HG03175 (cell line): ENCODE results near the gene SLC37A4.
"Not testable (repeated sequence)": the region's sequence is repeated elsewhere in the genome, so short reads cannot be mapped to it uniquely, and the experiment has no call there.

Experiments
- ATAC-seq: cut with Tn5 transposase; IDR thresholded peaks from one replicate; pipeline ENCODE4 v1.9.1; 2021; ENCODE audit warnings: mild to moderate bottlenecking, moderate library complexity; ENCODE audit not compliant: unreplicated experiment

Gene SLC37A4

DNA sequence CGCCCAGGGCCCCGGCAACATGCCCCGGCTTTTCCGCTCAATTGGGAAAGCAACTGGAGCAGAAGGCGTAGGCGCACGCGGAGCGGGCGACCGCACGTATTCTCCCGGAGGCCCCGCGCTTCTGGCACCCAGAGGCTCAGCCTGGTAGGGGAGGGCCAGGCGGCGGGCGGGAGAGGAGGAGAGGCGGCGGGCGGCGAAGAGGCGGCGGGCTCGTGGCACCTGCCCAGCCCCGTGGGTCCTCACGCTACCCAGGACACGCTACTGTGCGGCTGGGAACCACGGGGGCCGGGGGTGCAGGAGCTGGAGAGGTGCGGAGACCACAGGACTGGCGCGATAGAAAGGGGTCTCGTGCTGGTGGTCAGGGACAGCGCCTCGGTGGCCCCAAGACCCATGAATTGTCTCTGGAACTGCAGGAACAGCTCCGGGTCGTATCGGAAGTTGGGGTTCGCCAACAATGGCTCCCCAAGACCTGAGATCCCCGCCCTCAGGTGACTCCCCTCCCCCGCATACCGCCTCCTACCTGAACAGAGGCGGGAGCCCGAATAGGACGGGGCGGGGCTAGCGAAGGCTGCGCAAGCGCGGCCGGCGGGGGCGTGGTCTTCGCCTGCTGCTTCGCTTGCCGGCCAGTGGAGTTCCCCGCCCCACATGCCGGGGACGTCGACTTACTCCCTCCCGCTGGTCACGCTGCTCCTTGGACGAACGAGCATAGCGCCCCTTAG, at the start of gene SLC37A4:
TSS of gene SLC37A4 (minus strand) at position 549 of the 719 bp plus-strand sequence.
- ATAC-seq, result peak; percentile 91

DNA sequence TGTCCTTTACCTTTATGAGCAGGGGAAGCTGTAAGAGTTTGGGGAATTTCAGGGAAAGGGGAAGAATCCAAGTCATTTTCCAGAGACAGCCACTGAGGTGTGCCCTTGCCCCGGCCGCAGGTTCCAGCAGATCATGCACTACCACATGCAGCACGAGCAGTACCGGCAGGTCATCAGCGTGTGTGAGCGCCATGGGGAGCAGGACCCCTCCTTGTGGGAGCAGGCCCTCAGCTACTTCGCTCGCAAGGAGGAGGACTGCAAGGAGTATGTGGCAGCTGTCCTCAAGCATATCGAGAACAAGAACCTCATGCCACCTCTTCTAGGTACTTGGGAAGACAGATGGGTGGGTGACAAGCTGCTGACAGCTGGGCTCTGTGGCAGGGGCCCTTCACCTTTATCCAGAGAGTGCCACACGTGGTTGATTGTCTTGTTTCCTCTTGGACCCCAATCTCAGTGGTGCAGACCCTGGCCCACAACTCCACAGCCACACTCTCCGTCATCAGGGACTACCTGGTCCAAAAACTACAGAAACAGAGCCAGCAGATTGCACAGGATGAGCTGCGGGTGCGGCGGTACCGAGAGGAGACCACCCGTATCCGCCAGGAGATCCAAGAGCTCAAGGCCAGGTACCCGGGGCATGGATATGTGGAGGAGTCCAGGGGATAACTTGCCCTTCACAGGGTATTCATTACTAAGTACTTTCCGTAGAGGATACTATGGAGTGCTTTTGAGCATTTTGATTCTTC, 48.2 kb upstream of the SLC37A4 start:
- no peak for ATAC-seq

DNA sequence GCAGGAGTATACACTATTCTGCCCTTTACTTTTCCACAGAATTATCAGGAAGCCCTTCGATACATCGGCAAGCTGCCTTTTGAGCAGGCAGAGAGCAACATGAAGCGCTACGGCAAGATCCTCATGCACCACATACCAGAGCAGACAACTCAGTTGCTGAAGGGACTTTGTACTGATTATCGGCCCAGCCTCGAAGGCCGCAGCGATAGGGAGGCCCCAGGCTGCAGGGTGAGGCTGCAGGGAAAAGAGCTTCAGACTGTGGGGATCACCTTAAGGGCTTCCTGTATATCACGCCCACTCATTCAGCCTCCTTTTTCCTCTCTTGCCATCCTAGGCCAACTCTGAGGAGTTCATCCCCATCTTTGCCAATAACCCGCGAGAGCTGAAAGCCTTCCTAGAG, 47.2 kb upstream of the SLC37A4 start:
- ATAC-seq, result no peak

DNA sequence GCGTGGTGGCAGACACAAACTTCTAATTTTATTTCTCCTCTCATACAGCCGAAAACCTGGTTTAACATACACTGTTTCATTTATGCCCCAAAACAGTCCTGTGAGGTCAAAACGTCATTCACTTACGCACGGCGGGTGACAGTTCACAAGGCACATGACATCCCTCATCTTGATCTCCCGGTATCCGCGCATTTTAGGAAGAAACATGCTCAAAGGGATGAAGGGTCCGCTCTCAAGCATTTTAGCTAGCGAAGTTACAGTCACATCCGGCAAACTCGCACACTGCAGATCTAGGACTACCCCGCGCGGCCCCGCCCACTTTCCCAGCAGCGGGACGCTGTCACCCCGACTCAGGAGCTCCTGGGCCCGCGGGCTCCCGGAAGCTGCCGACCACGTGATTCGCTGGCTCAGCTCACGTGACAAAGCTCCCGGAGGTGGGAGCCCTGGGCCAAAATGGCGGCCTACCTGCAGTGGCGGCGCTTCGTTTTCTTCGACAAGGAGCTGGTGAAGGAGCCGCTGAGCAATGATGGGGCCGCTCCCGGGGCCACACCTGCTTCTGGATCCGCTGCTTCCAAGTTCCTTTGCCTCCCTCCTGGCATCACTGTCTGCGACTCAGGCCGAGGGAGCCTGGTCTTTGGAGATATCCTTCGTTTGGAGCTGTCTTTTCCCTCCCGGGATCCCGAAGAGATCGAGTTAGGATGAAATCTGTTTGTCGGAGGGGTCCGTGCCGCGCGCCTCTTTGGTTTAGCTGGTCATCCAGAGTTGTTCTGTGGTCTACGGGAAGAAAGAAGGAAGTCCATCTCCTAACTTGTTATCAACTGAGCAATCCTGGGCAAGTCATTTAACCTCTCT, 36.9 kb upstream of the SLC37A4 start, which contains the start of gene VPS11:
TSS of gene VPS11 (plus strand) at position 448 of the 852 bp plus-strand sequence. CDS start at position 454, 6 bp downstream.
- peak; percentile 95 for ATAC-seq

DNA sequence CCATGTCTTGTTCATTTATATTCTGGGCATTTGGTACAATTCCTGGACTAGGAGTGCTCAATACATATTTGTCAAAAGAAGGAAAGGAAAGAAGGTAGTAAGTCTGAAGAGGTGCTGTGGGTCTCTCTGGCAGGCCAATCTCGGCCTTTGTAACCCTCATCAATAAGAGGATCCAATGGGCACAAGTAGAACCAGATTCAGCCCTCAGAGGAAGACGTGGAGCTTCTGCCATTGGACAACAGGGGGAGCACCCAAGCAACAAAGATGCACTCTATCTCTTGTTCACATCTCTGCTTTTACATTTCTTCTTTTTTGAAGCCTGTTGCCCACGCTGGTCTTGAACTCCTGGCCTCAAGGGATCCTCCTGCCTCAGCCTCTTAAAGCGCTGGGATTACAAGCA, 34.7 kb upstream of the SLC37A4 start:
- ATAC-seq, result no peak

DNA sequence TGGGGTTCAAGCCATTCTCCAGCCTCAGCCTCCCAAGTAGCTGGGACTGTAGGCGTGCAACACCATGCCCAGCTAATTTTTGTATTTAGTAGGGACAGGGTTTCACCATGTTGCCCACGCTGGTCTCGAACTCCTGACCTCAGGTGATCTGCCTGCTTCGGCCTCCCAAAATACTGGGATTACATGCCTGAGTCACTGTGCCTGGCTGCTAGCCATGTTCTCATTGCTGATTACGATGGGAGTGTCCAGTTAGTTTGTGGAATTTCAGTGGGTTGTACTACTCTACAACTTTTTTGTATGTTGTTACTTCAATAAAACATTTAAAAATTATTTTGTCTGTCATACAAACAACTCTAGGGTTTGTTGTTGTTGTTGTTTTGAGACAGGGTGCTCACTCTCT, 32.1 kb upstream of the SLC37A4 start:
- ATAC-seq, result no peak

DNA sequence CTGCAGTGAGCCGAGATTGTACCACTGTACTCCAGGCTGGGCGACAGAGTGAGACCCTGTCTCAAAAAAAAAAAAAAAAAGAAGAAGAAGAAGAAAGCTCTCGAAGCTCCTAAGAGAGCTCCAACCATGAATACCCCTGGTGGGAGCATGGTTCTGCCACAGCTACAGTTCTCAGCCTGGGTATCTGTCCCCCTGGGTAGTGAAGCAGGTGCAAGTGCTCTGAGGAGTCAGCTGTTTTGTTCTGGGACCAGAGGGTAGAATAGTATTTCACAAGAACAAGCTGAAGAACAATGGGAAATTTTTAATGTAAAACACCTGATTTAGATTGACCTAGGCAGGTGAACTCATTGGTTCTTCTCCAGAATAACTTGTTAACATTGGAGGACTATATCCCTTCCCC, 30.6 kb upstream of the SLC37A4 start:
- no peak for ATAC-seq

DNA sequence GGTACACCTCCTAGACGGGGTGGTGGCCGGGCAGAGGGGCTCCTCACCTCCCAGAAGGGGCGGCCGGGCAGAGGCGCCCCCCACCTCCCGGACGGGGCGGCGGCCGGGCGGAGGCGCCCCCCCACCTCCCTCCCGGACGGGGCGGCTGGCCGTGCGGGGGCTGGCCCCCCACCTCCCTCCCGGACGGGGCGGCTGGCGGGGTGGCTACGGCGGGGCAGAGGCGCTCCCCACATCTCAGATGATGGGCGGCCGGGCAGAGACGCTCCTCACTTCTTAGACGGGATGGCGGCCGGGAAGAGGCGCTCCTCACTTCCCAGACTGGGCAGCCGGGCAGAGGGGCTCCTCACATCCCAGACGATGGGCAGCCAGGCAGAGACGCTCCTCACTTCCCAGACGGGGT, 28.5 kb upstream of the SLC37A4 start:
- ATAC-seq, result not testable (repeated sequence)

DNA sequence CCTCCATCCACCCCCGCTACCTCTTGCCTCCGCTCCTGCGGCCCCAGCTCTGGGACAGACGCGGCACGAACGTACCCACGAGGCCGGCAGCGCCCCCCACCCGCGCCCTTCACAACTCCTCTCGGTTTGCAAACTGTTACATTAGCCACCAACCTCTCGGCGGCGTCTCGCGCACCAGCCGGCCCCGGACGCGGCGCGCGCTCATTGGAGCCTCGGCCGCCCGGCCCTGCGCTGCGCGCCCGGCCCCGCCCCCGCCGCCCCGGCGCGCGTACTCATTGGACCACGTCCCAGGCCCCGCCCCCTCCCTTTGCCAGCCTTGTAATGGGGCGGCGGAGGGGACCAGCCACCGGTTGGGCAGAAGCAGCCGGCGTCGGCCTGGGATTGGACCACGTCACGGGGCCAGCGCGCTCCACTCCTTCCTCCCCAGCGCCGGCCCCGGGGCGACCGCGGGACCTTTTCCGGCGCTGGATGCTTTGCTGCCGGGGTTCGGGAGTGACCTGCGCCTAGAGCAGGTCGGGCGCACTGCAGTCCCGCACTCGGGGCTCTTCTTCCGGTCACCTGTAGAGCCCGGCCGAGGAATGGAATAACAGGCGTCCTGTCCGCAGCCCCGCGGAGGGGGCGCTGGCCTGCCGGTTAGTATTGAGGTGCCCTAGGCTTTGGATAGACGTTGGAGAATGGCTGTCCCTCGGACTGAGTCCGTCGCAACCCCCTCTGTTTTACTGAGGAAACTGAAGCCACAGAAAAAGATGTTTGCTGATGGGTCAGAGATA, 26.5 kb upstream of the SLC37A4 start, which contains the start of gene HYOU1:
TSS of gene HYOU1 (minus strand) at position 206 of the 770 bp plus-strand sequence. CDS start 1,045 bp downstream, outside the sequence.
- ATAC-seq, result peak; percentile 89

DNA sequence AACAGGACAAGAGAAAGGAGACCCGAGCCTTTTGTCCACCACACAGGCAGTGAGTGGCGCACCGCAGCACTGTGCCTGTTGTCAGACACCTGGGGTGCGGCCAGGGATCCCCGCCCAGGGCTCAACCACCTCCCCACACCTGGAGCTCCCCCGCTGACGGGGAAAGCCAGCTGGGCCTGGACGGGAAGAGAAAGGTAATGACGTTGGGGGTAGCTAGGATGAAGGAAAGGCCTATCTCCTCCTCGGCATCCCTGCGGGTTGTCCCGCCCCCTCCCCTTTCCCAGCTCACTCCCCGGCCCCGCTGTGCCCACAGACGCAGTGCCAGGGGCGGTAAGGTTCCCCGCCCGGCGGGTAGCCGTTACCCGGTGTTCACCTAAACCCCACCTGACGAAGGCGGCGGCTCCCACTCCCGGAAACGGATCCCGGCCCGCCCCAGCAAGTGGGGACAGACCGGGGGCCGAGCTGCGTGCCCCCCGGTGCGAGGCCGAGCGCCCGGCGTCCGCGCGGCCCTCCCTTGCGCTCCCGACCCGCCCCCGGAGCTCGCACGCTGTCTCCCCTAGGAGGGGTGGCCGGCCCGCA, 25.8 kb upstream of the SLC37A4 start:
- ATAC-seq, result peak; percentile 15

DNA sequence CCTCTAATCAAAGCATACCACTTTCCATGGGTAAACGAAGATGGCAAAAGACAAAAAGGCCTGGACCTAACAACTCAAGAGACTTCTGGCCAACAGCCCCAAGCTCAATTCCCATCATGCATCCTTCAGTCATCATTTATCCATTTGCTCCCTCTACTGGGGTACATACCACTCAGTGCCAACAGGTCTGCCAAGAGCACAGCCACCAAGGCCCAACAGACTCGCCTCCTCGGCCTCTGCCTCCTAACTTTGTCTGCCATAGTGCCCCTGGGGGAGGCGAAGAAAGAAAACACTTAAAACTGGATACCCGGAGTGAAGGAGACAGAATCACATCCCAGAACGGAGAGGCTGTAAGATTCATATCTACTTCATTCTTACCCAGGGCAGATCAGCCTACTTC, 25.2 kb upstream of the SLC37A4 start:
- ATAC-seq, result no peak

DNA sequence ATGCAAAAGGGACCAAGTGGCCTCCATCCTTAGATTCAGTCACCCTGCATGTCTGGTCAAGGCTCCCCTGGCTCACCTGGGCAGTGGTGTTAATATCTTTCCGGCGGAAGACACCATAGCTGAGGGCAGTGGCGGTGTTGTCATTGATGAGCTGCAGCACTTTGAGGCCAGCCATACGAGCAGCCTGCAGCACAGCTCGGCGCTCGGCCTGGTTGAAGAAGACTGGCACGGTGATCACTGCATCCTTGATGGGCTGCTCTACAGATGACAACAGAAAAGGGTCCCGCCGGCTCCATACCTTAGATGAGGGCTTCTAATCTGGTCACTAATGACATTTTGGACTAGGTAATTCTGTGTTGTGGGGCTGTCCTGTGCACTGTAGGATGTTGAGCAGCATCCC, 23.7 kb upstream of the SLC37A4 start:
- ATAC-seq, result no peak

DNA sequence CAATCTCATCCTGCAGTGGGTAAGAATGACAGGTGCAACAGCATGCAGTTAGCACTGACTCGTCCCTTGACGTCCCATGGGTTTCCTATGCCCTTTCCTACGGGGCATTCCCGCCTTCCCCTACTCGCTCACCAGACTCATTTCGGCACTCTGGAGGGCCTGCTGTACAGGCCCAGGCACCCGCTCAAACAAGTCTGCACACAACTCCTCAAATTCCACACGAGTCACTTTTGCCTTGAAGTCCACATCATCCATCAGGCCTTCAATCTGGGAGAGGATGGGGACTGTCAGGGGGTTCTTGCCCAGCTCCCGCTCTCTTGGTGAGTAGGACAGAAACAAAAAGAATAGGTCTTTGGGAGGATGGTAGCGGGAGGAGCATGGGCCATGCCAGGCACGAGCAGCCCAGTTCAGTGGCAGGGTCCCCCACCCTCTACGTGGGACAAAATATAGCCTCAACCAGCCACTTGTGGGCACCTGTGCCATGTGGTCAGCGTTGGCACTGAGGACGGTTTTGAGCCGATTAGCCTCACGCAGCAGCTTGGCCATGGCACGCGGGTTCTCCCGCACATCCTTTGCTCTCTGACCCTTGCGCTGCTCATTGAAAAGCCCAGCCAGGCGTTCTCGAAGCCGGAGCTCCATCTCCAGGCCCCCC, 21.6 kb upstream of the SLC37A4 start:
- no peak for ATAC-seq

DNA sequence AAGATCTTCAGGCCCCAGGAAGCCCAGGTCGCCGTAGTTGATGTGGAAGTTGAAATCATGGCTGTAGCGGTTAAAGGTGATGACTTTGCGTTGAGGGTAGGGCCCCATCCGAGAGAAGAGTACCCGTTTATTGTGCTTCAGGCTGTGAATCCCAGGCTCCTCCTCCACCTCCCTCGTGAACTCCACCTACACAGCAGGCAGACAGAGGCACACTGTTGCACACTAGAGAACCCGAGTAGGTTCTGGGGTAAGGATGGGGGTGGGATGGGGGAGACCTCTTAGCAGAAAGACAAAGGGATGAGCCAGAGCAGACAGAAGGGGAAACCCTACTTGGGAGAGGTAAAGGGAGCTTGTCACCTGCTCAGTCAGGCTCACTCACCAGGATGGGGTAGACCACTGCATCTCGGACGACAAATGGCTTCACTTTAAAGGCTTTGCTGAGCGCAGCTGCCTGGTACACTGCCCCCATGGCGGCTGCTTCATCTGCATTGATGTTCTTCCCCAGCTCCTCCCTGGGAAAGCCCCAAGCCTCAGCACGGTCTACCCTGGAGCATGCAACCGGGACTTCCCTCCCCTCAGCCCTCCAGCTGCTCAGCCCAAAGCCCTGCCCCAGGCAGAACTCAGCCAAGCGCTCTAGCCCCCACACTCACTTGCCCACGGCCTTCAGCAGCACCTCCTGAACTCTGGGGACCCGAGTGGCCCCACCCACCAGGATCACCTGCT, 20.9 kb upstream of the SLC37A4 start:
- ATAC-seq, result no peak

DNA sequence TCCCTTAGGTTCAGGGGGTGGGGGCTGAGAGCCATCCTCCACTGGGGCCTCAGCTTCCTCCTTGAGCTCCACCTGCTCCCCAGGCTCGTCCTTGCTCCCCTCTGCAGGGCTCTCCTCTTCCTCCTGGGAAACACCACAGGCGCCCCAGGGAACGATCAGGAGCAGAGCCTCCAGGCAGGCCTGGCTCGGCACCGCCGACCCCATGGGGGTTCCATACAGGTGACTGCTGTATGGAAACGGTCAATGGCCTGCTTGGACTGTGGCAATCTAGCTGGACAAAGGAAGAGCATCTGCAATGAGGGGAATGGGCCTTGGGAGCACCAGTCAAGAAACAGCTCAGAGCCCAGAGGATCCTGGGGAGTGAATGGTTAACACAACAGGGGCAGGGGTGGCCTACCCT, 18.4 kb upstream of the SLC37A4 start:
- ATAC-seq, result no peak

DNA sequence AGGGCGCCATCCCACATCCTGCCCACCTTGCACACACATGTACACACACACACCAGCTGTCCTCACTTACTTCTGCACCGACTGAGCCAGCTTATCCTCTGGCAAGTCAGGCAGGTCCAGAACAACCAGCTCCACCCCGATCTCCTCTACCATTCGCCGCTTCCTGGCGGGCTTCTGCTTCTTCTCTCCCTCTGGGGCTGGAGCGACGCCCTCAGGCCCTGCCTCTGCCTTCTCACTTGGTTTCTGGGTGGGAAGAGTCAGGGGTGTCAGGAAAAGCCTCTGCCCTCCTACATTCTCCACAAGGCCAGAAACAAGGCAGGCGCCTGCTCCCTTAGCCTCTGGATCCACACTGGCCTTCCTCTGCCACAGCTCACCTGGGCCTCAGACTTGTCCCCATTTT, 18.0 kb upstream of the SLC37A4 start:
- no peak for ATAC-seq

DNA sequence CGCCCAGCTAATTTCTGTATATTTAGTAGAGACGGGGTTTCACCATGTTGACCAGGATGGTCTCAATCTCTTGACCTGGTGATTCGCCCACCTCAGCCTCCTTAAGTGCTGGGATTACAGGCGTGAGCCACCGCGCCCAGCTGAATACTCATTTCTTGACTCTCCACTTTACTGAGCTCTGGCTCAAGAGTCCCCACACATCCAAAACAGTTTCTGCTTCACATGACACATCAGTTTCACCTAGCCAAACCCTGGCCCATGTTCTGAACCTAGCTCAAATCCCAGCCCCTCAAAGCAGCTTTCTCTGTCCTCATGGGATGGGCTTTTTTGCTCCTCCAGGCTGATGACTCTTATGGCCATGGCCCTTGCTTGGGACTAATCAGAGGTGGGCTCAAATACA, 16.5 kb upstream of the SLC37A4 start:
- no peak for ATAC-seq

DNA sequence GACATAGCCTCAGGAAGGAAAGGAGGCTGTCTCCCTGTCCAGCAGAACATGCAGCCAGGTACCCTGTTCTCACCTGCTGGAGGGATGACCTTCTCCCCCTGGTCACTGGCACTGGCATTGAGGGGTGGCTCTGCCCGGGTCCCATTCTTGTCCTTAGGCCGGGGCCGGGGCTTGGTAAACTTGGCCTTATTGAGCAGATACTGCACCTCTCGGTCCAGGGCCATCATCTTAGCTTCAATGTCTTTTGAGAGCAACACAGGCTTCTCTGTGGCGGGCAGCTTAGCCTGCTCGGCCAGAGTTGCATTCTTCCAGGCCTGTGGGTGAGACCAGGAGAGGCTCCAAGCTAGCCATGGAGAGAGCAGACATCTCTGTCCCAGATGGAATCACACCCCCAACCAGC, 15.8 kb upstream of the SLC37A4 start:
- no peak for ATAC-seq

DNA sequence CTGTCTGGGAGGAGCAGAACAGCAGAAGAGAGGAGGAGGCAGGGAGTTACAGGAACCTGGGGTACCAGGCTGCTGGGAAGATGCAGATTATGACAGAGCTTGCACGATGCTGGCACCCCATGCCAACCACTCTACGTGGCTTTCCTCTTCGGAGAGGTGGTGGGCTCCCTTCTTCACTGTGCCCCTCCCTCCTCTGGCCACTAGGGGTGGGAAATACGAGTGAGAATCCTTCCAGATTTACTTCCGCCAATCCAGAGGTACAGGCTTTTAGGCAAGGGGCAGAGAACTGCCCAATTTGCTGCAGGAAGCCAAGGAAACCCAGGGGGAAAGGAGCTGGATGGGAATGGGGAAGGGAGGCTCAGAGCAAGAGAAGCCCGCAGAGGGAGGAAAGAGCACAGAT, 14.0 kb upstream of the SLC37A4 start:
- ATAC-seq, result no peak
